HepG2 (cell line): Measurements from ENCODE around the gene AP4M1. TPM values are rescaled to one million over a fixed set of nuclear protein-coding genes. Genes with fewer than 3 reads are reported as not detected.
A peak's percentile ranks its signal among the peaks of the same experiment; 100 is the strongest.

Experiments used
- DDIT3 ChIP-seq: sonication (generic); formaldehyde crosslinking; IDR thresholded peaks from 2 replicates; pipeline ENCODE4 v1.4.0; 2020; ENCODE audit warnings: mild to moderate bottlenecking, missing genetic modification reagents
- FOXP4 ChIP-seq: sonication (generic); formaldehyde crosslinking; IDR thresholded peaks from 2 replicates; pipeline ENCODE4 v1.4.0; 2020; ENCODE audit warnings: missing genetic modification reagents
- HNRNPUL1 ChIP-seq: fragments of 200-400 bp; formaldehyde crosslinking; IDR thresholded peaks from 2 replicates; pipeline ENCODE4 v1.6.1; 2017; ENCODE audit warnings: low read depth, mild to moderate bottlenecking, low read length, moderate library complexity
- JUNB ChIP-seq: sonication (generic); formaldehyde crosslinking; IDR thresholded peaks from 2 replicates; pipeline ENCODE4 v1.8.0; 2022; ENCODE audit warnings: missing genetic modification reagents, mild to moderate bottlenecking, borderline replicate concordance
- KDM6A ChIP-seq: IDR thresholded peaks from 2 replicates; pipeline ENCODE4 v1.6.1; 2016; ENCODE audit warnings: low read depth
- MIER3 ChIP-seq: IDR thresholded peaks from 2 replicates; pipeline ENCODE4 v1.6.1; 2016; ENCODE audit warnings: missing compliant biosample characterization, borderline replicate concordance
- RNF2 ChIP-seq: fragments of 450-650 bp; conservative IDR thresholded peaks from 2 replicates; pipeline ENCODE4 v1.6.1; 2016; ENCODE audit warnings: low read depth
- ZBTB3 ChIP-seq: sonication (generic); formaldehyde crosslinking; IDR thresholded peaks from 2 replicates; pipeline ENCODE4 v1.4.0; 2020; ENCODE audit warnings: low read depth, mild to moderate bottlenecking, moderate library complexity, missing genetic modification reagents, borderline replicate concordance
- ZBTB46 ChIP-seq: sonication (generic); formaldehyde crosslinking; IDR thresholded peaks from 2 replicates; pipeline ENCODE4 v1.4.0; 2020; ENCODE audit warnings: mild to moderate bottlenecking, missing genetic modification reagents, borderline replicate concordance
- ZNF124 ChIP-seq: sonication (generic); formaldehyde crosslinking; IDR thresholded peaks from 2 replicates; pipeline ENCODE4 v1.4.0; 2020; ENCODE audit warnings: missing genetic modification reagents
- ZNF274 ChIP-seq: sonication (generic); formaldehyde crosslinking; IDR thresholded peaks from 2 replicates; pipeline ENCODE4 v1.5.1; 2020; ENCODE audit warnings: mild to moderate bottlenecking, missing genetic modification reagents
- ZNF329 ChIP-seq: sonication (generic); formaldehyde crosslinking; IDR thresholded peaks from 2 replicates; pipeline ENCODE4 v1.9.0; 2021; ENCODE audit warnings: low read depth, mild to moderate bottlenecking, missing genetic modification reagents
- ZNF720 ChIP-seq: sonication (generic); formaldehyde crosslinking; IDR thresholded peaks from 2 replicates; pipeline ENCODE4 v1.4.0; 2020; ENCODE audit warnings: missing genetic modification reagents
- ZNF724P ChIP-seq: sonication (generic); formaldehyde crosslinking; IDR thresholded peaks from 2 replicates; pipeline ENCODE4 v1.8.0; 2022; ENCODE audit warnings: missing genetic modification reagents, borderline replicate concordance
- ZNF788 ChIP-seq: sonication (generic); formaldehyde crosslinking; IDR thresholded peaks from 2 replicates; pipeline ENCODE4 v1.5.0; 2020; ENCODE audit warnings: mild to moderate bottlenecking, missing genetic modification reagents, borderline replicate concordance
- polyA plus RNA-seq, 8 experiments: library from polyadenylated mRNA; depleted of rRNA in 3 of 8; stranded (reverse) in 7 of 8; unstranded in 1 of 8; fragments of >200 nt; fragmentation: Illumina TruSeq in 4 of 8; extraction: Trizol in 4 of 8; gene quantifications; 2 replicates each; pipeline versions ENCODE4 v1.2.1 to v1.2.3, GENCODE V29; 2011 to 2016; ENCODE audit warnings: low read depth in 4 of 8, missing spikeins in 1 of 8, mixed read lengths in 1 of 8; ENCODE audit not compliant: insufficient read depth in 1 of 8
- total RNA-seq, 5 experiments: library from RNA; depleted of rRNA; stranded (reverse); fragments of >200 nt; fragmentation: Illumina TruSeq; extraction: Trizol; gene quantifications; 2 replicates each; pipeline ENCODE4 v1.2.3, GENCODE V29; 2016; ENCODE audit warnings: low read depth in 1 of 5
- TF ChIP-seq, protein P1 (sequence below): sonication (generic); formaldehyde crosslinking; IDR thresholded peaks from 2 replicates; pipeline ENCODE4 v1.4.0; 2020; ENCODE audit warnings: mild to moderate bottlenecking, missing genetic modification reagents
- TF ChIP-seq, protein P2 (sequence below): IDR thresholded peaks from 2 replicates; pipeline ENCODE4 v1.6.1; 2016; ENCODE audit warnings: missing genetic modification reagents, missing compliant biosample characterization
- TF ChIP-seq, protein P3 (sequence below): sonication (generic); formaldehyde crosslinking; IDR thresholded peaks from 2 replicates; pipeline ENCODE4 v1.8.0; 2022; ENCODE audit warnings: mild to moderate bottlenecking, missing genetic modification reagents

AP4M1 gene
- total and polyA plus RNA-seq, 2 of the 13 experiments (the other 11 are each of a cell fraction or from before 2014, with no cell fraction given), result 6.3 to 9.7 TPM

DNA sequence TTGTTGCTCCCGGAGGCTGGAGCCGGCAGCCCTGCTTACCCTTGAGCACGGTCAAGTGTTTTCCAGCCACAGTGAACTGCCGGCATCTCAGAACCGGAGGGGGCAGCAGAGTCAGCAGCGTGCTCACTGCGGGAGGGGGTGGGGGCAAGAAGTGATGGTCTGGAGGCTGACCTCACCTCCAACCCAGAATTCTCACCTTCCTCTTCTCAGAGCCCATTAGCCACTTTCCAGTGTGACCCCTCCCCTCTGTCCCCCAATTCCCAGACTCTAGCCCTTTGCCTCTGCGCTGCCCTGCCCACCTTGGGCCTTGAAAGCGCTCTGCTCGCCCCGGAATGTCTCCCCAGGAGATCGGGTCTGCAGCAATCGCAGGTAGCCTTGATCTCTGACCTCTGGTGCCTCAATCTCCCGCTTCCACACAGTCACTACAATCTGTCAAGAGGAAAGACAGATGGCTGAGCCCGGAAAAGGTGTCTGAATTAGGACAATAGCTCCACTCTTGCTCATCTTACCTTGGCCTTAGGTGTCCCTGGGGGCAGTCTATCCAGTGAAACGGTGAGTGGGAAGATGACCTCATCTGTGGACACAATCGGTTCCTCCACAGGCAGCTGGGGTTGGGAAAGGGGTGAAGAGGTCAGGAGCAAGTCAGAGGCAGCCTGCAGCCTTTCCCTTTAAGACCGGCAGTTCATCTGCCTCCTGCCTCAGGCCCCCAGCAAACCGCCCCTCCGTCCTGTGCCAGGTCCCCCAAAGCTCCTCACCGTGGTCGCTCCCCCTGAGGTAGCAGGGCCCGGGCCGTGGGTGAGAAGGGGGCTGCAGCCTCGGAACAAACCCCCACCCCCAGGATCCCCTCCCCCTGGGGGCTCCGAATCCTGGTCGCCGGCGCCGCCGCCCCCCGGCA, 56.1 kb downstream of the AP4M1 start (continued):
- peak; percentile 55; the same call in 1 of the 2 replicates for TF ChIP-seq MIER3 (CRISPR knock-in tag)
- TF ChIP-seq JUNB, result no peak; the same call in 1 of the 2 replicates
- TF ChIP-seq RNF2, result no peak
- TF ChIP-seq ZNF788, result no peak
- peak; percentile 43; the same call in 1 of the 2 replicates for TF ChIP-seq KDM6A
- TF ChIP-seq HNRNPUL1, result no peak
- no peak for TF ChIP-seq DDIT3 (CRISPR knock-in tag)
- no peak for TF ChIP-seq ZBTB3 (CRISPR knock-in tag)
- TF ChIP-seq, protein P1, sequence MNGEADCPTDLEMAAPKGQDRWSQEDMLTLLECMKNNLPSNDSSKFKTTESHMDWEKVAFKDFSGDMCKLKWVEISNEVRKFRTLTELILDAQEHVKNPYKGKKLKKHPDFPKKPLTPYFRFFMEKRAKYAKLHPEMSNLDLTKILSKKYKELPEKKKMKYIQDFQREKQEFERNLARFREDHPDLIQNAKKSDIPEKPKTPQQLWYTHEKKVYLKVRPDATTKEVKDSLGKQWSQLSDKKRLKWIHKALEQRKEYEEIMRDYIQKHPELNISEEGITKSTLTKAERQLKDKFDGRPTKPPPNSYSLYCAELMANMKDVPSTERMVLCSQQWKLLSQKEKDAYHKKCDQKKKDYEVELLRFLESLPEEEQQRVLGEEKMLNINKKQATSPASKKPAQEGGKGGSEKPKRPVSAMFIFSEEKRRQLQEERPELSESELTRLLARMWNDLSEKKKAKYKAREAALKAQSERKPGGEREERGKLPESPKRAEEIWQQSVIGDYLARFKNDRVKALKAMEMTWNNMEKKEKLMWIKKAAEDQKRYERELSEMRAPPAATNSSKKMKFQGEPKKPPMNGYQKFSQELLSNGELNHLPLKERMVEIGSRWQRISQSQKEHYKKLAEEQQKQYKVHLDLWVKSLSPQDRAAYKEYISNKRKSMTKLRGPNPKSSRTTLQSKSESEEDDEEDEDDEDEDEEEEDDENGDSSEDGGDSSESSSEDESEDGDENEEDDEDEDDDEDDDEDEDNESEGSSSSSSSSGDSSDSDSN (CRISPR knock-in tag), result no peak
- no peak for TF ChIP-seq ZBTB46 (CRISPR knock-in tag)
- TF ChIP-seq, protein P2, sequence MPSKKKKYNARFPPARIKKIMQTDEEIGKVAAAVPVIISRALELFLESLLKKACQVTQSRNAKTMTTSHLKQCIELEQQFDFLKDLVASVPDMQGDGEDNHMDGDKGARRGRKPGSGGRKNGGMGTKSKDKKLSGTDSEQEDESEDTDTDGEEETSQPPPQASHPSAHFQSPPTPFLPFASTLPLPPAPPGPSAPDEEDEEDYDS (CRISPR knock-in tag), result no peak
- TF ChIP-seq FOXP4 (CRISPR knock-in tag), result peak; percentile 11; the same call in 1 of the 2 replicates
- no peak for TF ChIP-seq ZNF124 (CRISPR knock-in tag)
- TF ChIP-seq ZNF724P (CRISPR knock-in tag), result no peak
- TF ChIP-seq, protein P3, sequence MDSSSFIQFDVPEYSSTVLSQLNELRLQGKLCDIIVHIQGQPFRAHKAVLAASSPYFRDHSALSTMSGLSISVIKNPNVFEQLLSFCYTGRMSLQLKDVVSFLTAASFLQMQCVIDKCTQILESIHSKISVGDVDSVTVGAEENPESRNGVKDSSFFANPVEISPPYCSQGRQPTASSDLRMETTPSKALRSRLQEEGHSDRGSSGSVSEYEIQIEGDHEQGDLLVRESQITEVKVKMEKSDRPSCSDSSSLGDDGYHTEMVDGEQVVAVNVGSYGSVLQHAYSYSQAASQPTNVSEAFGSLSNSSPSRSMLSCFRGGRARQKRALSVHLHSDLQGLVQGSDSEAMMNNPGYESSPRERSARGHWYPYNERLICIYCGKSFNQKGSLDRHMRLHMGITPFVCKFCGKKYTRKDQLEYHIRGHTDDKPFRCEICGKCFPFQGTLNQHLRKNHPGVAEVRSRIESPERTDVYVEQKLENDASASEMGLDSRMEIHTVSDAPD, result no peak
- no peak for TF ChIP-seq ZNF329 (CRISPR knock-in tag)
- TF ChIP-seq ZNF274 (CRISPR knock-in tag), result no peak
- TF ChIP-seq ZNF720, result no peak
